RCC 7860 (cell line): Measurements from ENCODE around the gene TMEM11.
A peak's percentile ranks its signal among the peaks of the same experiment; 100 is the strongest.

Source experiments
- DNase-seq: peaks from one replicate; pipeline ENCODE4 v3.0.0-alpha.2; 2015; ENCODE audit warnings: low spot score
- FAIRE-seq: peaks from 2 replicates; lab custom pipeline; 2012; peaks lifted over from hg19 to GRCh38; lab: Jason Lieb, UNC

The TMEM11 gene

DNA sequence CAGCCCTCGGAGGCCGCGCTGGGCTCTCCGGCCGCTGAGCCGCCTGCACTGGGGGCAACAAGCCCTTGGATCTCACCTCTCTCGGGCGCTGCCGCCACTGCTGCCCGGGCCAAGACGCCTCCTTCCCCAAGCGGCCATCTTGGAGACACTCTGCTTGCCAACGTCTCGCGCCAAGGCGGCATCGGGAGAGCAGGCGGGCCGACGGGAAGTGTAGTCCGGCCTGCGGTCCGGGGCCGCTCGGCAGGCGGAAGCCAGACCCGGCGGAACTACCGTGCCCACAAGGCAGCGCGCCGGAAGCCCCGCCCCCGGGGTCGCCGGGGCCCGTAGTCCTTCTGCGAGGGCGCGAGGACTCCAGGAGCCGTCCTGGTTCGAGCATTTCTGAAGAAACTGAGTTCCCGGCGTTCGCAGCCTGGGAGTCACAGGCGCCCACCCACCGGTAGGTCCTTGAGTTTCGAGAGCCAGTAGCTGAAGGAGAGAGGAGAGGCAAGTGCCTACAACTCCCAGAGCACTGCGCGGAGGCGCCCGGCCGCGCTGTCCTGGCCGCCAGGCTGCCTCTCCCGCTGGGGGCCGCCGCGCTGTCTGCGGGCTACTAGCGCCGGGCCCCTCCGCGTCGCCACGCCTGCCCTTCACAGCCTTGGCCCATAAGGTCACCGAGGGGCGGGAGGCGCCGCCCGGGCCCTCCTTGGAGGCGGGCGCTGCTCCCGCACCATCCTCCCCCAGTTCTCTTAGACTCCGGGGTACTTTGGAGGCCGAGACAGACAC is at the start of gene TMEM11:
Gene TMEM11, minus strand, starts transcription at position 147 of the 762 bp plus-strand sequence. Its CDS starts 9 bp downstream, at position 138.
- DNase-seq (peak; percentile 81), FAIRE-seq (no peak)

DNA sequence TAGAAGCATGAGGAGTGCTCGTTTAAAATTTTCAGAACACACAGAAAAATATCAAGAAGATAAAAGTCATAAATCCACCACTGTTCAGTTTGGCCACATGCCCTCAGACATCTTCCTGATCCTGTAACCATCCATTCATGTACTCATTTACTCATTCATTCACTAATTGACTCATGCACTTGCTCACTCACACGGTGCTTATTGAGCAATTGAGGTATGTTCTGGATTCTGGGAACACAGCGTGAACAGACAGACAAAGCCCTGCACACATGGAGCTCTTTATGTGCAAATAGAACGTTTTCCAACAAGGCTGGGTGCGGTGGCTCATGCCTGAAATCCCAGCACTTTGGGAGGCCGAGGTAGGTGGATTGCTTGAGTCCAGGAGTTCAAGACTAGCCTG is 49.4 kb upstream of the TMEM11 start:
- FAIRE-seq (peak; percentile 27), DNase-seq (peak; percentile 59)

GRCh38 chr17:21262259-21262993 is 48.5 kb upstream of the TMEM11 start:
- no peak for FAIRE-seq
- DNase-seq: no peak

GRCh38 chr17:21258593-21258992 is 44.6 kb upstream of the TMEM11 start:
- no peak for DNase-seq
- no peak for FAIRE-seq

DNA sequence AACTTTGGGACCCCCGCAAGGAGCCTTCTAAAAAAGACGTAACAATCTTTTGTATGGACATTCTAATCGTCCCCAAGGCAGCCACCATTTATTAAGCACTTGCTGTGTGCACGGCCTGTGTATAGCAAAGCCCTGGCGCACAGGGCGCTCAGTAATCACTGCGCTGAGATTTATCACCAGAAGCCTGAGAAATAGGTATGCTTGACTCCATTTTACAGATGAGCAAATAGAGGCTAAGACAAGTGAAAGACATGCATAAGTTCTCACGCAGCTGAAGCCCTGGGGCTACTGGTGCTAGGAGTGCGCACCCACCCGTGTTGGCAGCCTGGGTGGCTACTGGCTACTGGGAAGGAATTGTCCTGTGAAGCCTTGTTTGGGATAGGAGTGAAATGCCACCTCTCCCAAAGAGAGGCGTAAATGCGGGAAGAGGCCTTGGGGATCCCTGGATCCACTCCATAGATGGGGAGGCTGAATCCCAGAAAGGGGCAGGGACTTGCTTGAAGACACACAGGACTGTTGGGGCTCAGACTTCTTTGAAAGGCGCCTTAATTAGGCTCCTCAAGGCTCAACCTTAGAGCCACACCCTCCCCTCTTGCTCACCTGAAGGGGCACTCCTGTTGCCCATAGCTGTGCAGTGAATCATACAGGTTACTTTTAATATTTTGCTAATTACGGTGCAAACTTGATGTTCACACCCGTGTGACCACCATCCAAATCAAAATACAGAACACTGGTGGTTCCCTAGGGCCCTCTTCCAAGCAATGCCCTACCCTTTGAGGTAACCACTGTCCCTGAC is 39.9 kb upstream of the TMEM11 start:
- FAIRE-seq: no peak
- no peak for DNase-seq

DNA sequence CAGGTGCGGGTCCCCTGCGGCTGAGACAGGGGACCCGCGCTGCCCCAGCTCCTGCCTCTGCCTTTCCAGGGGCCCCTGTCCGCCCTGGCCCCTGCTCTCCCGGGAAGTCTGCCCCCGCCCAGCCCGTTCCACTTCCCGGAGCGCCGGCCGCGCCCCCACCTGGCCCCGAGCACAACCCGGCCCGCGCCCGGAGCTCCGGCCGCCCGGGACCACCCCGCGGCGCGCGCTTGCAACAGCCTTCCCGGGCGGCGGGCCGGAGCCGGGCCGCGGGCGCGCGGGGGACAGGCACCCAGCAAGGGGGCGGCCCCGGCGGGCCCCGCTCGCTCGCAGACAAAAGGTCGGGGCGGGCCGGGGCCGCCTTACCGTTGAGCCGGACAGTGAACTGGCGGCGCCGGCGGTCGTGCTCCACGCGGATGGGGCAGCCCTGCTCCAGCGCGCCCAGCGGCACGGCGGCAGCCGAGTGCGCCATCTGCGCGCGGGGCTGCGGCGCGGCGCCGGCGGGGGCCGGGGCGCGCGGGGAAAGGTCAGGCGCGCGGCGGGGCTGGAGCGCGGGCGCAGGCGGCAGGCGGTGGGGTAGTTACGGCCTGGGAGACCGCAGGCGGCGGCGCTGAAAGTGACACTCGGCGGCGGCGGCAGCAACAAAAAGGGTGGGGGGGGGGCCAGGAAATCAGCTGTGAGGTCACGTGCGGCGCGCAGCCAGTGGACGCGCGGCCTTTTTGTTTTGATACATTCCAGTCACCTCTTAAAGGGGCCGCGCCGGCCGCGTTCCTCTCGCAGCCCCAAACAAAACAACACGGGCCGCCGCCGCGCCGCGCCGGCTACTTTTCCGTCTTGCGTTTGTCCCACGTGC is 39.1 kb upstream of the TMEM11 start, which contains the start of gene NATD1:
Gene NATD1, minus strand, starts transcription at position 615 of the 850 bp plus-strand sequence. Its CDS starts 146 bp downstream, at position 469.
- FAIRE-seq: no peak
- peak; percentile 25 for DNase-seq

- no peak for FAIRE-seq
- DNase-seq: no peak
Observed at GRCh38 chr17:21252289-21252795, 38.4 kb upstream of the TMEM11 start.

GRCh38 chr17:21251337-21252010 is 37.5 kb upstream of the TMEM11 start:
- FAIRE-seq: no peak
- DNase-seq: no peak

GRCh38 chr17:21250854-21251253 is 36.9 kb upstream of the TMEM11 start:
- DNase-seq (no peak), FAIRE-seq (no peak)

- DNase-seq (no peak), FAIRE-seq (no peak)
Observed at GRCh38 chr17:21249920-21250703, 36.2 kb upstream of the TMEM11 start.

DNA sequence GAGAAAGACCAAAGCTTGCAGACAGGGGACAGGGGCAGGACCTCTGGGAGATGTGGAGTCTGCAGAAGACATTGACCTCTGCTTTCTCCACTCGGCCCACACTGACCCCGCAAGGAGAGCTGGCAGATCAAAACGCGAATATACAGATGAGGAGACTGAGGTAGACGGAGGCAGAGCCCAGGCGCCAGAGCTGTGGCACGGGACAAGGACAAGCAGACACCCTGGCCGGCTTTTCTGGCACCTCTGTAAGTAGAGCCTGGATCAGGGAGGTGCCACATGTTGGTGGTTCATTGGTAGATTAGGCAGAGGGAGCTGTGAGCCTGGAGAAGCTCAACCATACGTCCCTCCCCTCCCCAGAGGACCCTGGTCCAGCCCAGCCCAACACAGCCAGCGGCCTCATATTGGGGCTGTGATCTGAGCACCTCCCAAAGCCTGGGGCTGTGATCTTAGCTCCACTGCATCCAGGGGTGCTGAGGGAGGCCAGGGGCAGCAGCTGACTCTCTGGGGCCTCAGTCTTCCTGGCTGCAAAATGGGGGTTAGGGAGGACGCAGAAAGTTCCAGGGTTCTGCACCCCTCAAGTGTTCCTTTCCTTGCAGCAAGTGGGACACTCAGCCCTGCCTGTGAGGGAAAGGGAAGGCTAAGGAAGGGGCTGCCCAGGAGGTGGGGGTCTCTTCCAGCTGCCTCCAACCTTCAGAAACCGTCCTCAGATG is 35.3 kb upstream of the TMEM11 start:
- FAIRE-seq (no peak), DNase-seq (no peak)

DNA sequence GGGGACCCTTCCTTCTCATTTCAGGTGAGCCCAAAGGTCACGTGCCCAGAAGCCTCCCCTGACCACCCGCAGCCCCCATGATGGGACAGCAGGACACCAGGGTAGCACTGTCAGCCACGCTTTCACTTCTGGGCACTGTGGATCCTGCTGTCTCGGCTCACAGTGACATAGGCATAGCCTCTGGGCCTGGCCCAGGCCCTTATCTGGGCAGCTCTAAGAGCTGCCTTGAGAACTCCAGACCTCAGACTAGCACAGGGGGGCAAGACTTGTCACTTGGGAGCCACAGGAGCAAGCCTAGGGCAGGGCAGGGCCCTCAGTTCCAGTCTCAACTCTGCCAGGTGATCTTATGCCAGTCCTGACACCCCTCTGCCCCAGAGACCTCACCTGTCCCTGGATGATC is 34.5 kb upstream of the TMEM11 start:
- no peak for FAIRE-seq
- DNase-seq: no peak

DNA sequence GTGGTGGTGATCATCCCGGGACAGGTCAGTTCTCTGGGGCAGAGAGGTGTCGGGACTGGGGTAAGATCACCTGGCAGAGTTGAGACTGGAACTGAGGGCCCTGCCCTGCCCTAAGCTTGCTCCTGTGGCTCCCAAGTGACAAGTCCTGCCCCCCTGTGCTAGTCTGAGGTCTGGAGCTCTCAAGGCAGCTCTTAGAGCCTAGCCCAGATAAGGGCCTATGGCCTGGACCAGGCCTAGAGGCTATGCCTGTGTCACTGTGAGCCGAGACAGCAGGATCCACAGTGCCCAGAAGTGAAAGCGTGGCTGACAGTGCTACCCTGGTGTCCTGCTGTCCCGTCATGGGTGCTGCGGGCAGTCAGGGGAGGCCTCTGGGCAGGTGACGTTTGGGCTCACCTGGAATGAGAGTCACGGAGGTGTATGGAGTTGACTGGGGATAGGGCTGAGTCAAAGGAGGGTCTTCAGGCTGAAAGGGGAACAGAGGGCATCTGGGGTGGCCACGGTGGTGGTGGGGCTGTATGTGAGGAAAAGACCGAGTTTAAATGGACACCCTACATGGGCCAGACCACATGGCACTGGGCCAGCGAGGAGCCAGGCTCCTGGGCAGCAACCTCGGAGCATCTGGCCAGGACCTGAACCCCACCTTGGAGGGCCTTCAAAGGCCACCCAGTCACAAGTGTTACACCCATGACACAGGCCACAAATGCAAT is 33.7 kb upstream of the TMEM11 start:
- FAIRE-seq: no peak

GRCh38 chr17:21246698-21247097 is 32.7 kb upstream of the TMEM11 start:
- DNase-seq (no peak), FAIRE-seq (no peak)

More for the DNA sequence above, 33.7 kb upstream of the TMEM11 start:
- DNase-seq: no peak

- DNase-seq (no peak), FAIRE-seq (no peak)
Observed at GRCh38 chr17:21245639-21246084, 31.7 kb upstream of the TMEM11 start.

GRCh38 chr17:21243516-21244303 is 29.7 kb upstream of the TMEM11 start:
- FAIRE-seq (no peak), DNase-seq (no peak)
